GM19099 (cell line): ENCODE measurements around the gene RBMS1.

ENCODE experiments used
- POLR2A ChIP-seq: IDR thresholded peaks from 3 replicates; pipeline ENCODE4 v1.6.1; 2011; ENCODE audit warnings: low read depth; ENCODE audit not compliant: insufficient read length; ENCODE audit errors: extremely low read depth

The RBMS1 gene

DNA sequence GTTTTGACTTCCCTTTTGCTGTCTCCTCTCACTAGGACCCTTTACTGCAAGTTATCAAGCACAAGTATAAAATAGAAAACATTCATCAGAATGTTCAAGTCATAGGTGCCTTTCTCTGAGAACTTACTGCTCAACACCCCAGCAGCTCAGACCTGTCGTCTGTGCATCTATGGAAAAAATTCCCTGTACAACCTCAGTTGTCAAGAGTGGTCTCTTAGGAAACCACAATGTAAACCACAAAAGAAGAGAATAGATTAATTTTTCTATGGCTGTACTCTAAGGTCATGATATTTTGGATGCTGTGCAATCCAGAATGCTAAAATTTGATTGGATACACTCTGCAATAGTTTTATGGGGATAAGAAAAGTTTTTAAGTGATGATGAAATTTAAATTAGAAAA, 84.1 kb downstream of the RBMS1 start:
- no peak for TF ChIP-seq POLR2A

DNA sequence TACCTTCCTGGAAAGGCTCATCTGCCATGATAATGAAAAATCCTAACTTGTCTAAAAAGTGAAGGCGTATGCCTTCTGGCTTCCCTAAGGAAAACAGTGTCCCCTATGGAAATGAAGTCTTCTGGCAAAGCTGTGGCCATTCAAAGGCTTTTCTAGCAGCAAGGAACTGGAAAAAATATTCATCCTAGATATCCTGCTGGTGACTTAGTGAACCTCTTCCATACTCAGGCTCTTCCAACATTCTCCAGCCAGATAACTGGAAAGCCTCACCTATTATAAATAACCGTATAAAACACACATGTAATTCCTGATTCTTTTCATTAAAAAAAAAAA, 84.7 kb downstream of the RBMS1 start:
- TF ChIP-seq POLR2A = no peak

- TF ChIP-seq POLR2A = no peak
These were observed 85.2 kb downstream of the RBMS1 start for GRCh38 chr2:160408173-160408958.

GRCh38 chr2:160407393-160408172, 86.0 kb downstream of the RBMS1 start:
- no peak for TF ChIP-seq POLR2A

- TF ChIP-seq POLR2A = no peak
These were observed 86.8 kb downstream of the RBMS1 start for GRCh38 chr2:160406591-160407392.

DNA sequence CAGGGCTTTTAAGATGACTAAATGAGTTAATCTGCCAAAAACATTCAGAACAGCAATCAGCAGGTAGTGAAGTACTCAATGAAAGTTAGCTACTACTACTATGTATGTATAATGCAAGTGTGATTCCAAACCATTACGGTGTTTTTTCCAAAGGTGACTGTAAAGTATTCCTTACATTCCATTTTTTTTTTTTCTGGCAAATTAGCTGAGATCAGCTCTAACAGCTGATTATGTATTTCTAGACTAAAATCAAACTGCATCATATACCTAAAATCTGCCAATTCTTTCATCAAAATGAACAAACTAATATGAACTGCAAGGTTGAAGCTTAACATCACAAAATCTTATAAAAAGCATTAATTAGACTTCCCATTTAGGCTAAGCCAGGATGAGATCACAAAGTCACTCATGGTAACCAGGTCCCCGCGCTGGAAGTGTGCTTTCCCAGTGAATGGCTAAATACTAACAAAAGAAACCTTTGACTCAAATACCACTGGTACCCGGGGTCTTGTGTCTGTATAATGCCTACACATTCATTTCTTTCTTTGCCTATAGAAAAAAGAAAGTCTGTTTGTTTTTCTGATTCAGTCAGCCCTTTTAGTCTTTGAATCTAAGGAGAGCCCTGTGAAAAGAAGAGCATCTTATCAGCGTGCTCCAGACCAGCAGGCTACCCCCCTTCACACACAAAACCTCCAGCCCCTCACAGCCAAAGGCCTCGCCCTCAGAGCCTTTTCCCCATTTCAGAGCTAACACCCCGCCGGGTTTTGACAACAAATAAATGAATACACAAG, 88.3 kb downstream of the RBMS1 start:
- no peak for TF ChIP-seq POLR2A

GRCh38 chr2:160402997-160403979, 90.3 kb downstream of the RBMS1 start:
- TF ChIP-seq POLR2A = no peak

- no peak for TF ChIP-seq POLR2A
These were observed 91.1 kb downstream of the RBMS1 start for GRCh38 chr2:160402501-160402900.

GRCh38 chr2:160401895-160402294, 91.7 kb downstream of the RBMS1 start:
- TF ChIP-seq POLR2A = no peak

GRCh38 chr2:160399880-160400279, 93.7 kb downstream of the RBMS1 start:
- no peak for TF ChIP-seq POLR2A

DNA sequence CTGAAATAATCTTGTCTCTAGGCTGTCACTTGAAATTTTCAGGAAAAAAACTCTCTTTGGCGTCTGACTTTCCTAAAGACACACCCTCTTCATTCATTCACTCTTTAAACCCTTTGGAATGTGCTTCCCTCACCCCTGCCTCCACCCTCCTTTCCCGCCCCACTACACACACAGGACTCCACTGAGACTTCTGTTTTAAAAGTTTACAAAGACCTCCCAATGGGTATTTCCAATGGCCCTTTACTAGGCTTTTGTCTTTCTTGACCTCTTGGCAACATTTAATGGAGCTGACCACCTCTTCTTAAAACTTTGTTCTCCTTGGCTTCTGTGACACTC, 96.1 kb downstream of the RBMS1 start:
- no peak for TF ChIP-seq POLR2A

DNA sequence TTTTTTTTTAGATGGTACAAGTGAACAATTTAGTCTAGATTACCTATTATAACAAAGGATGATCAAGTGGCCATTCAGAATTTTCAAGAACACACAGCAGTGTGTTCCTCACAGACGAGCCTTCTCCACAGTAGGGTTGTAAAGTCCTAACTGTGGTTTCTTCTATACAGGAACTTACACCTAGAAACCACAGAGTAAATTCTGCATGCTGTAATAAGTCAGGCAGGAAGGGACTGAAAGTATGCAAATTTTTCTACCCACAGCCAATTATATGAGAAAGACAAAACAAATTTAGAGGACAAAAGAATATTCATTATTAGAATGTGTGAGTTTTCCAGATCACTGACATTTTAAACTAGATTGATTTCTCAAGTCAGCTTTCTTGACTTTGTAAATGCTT, 99.5 kb downstream of the RBMS1 start:
- TF ChIP-seq POLR2A = no peak

- TF ChIP-seq POLR2A = no peak
These were observed 101.4 kb downstream of the RBMS1 start for GRCh38 chr2:160392201-160392600.
